ENCODE results near the gene FAM168A. TPM values are rescaled to one million over a fixed set of nuclear protein-coding genes. Genes with fewer than 3 reads are reported as not detected.
A peak's percentile ranks its signal among the peaks of the same experiment; 100 is the strongest.

The FAM168A gene
- total RNA-seq, 2 experiments from 2014 or later: 10.1 to 23.7 TPM

DNA sequence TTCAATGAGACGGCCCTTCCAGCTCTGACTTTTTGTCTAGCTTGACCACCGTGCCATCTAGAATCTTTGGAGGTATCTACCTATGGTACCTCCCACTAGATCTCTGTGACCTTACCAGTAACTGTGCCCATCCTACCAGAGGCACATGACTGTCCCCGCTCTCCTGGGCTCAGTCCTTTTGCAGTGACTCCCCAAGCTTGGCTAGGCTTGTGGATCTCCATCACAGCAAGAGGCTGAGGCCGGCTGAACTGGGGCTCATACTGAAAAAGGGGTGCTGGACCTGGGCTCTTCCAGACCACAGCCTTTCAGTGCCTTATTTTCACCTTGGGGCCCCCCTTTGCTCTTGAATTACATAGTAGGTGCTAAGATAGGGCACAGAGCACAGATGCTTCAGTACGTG lies 194.4 kb downstream of the FAM168A start:
- no peaks in the 10 kb centered on the region for H3K9me3 ChIP-seq (ENCODE audit: low read length)
- H3K9me2 ChIP-seq (ENCODE audit: insufficient read depth, low read length): no peaks in the 10 kb centered on the region
- ChIA-PET CTCF (ENCODE audit: unreplicated experiment) (no interaction called here), POLR2A (interaction anchor here (0.6 kb wide), 1 partner anchor 85 kb away, joined by 6 read pairs; no protein-coding TSS in a partner anchor)
- no peak overlapping the region for H3K4me2 ChIP-seq (ENCODE audit: low read length)
- H3K4me1 ChIP-seq (ENCODE audit: insufficient read depth, low read length, poor library complexity, severe bottlenecking): no peaks in the 10 kb centered on the region
- H2AFZ ChIP-seq (ENCODE audit: low read length): no peak overlapping the region
- no peaks in the 10 kb centered on the region for H4K20me1 ChIP-seq (ENCODE audit: insufficient read depth, low read length)
- intact Hi-C loops (cut with micrococcal nuclease; ENCODE audit: unreplicated experiment): loop anchor here (2.0 kb wide), 1 partner anchor 257 kb away; no protein-coding TSS in a partner anchor
- H3K27ac ChIP-seq (ENCODE audit: low read depth, low read length, poor library complexity, severe bottlenecking): no peak overlapping the region
- TF ChIP-seq, protein P1, sequence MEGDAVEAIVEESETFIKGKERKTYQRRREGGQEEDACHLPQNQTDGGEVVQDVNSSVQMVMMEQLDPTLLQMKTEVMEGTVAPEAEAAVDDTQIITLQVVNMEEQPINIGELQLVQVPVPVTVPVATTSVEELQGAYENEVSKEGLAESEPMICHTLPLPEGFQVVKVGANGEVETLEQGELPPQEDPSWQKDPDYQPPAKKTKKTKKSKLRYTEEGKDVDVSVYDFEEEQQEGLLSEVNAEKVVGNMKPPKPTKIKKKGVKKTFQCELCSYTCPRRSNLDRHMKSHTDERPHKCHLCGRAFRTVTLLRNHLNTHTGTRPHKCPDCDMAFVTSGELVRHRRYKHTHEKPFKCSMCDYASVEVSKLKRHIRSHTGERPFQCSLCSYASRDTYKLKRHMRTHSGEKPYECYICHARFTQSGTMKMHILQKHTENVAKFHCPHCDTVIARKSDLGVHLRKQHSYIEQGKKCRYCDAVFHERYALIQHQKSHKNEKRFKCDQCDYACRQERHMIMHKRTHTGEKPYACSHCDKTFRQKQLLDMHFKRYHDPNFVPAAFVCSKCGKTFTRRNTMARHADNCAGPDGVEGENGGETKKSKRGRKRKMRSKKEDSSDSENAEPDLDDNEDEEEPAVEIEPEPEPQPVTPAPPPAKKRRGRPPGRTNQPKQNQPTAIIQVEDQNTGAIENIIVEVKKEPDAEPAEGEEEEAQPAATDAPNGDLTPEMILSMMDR (conservative IDR thresholded peaks at IDR 0.05; ENCODE audit: low read length): no peak
- H3K4me3 ChIP-seq (ENCODE audit: low read depth, low read length, poor library complexity, severe bottlenecking): no peak overlapping the region
- no peaks in the 10 kb centered on the region for H3K79me2 ChIP-seq (ENCODE audit: insufficient read depth, low read depth, low read length)
- H3K36me3 ChIP-seq (ENCODE audit: insufficient read depth, low read length): peaks cover 9% of the 10 kb centered on the region
- DNase-seq (ENCODE audit: low spot score): no peak
- BruUV-seq (replicated peaks): no TSS peak

GRCh38 chr11:73402834-73403185 lies 195.1 kb downstream of the FAM168A start:
- Histone ChIP-seq H3K9me2 (ENCODE audit: insufficient read depth, low read length) (no peaks in the 10 kb centered on the region), H2AFZ (ENCODE audit: low read length) (no peak overlapping the region), H3K79me2 (ENCODE audit: insufficient read depth, low read depth, low read length) (no peaks in the 10 kb centered on the region), H3K36me3 (ENCODE audit: insufficient read depth, low read length) (peaks cover 5% of the 10 kb centered on the region; the same call in 1 of the 2 replicates), H3K4me1 (ENCODE audit: insufficient read depth, low read length, poor library complexity, severe bottlenecking) (no peaks in the 10 kb centered on the region), H3K9me3 (ENCODE audit: low read length) (no peaks in the 10 kb centered on the region), H3K4me3 (ENCODE audit: low read depth, low read length, poor library complexity, severe bottlenecking) (no peak overlapping the region), H3K4me2 (ENCODE audit: low read length) (no peak overlapping the region), H3K27ac (ENCODE audit: low read depth, low read length, poor library complexity, severe bottlenecking) (no peak overlapping the region), H4K20me1 (ENCODE audit: insufficient read depth, low read length) (no peaks in the 10 kb centered on the region)
- ChIA-PET POLR2A (interaction anchor here (0.6 kb wide), 2 partner anchors 86 to 228 kb away, joined by 6 read pairs; no protein-coding TSS in a partner anchor), CTCF (ENCODE audit: unreplicated experiment) (interaction anchor here (1.0 kb wide), 1 partner anchor 257 kb away, joined by 3 read pairs; no protein-coding TSS in a partner anchor)
- intact Hi-C loops (cut with micrococcal nuclease; ENCODE audit: unreplicated experiment): loop anchor here (2.0 kb wide), 1 partner anchor 258 kb away; no protein-coding TSS in a partner anchor
- BruUV-seq (replicated peaks): no TSS peak
- TF ChIP-seq, protein P1 (conservative IDR thresholded peaks at IDR 0.05; ENCODE audit: low read length): peak; percentile 72
- TF ChIP-seq EZH2phosphoT487 (IDR thresholded peaks at IDR 0.05; ENCODE audit: borderline replicate concordance, low read depth, low read length): no peak
- peak; percentile 51 for DNase-seq (ENCODE audit: low spot score)
